CD4-positive, alpha-beta memory T cell (primary cell): ENCODE measurements around the gene RPL22L1. TPM values are rescaled to one million over a fixed set of nuclear protein-coding genes. Genes with fewer than 3 reads are reported as not detected.

Experiments used
- CTCF ChIA-PET: fragments of 350-600 bp; sonication (Branson Sonifier 250); formaldehyde crosslinking; loops from one replicate; lab custom pipeline; 2021; ENCODE audit warnings: inconsistent platforms; ENCODE audit not compliant: partially characterized antibody; lab: Charles Lee
- POLR2A ChIA-PET: fragments of 350-600 bp; sonication (Branson Sonifier 250); formaldehyde crosslinking; loops from one replicate; lab custom pipeline; 2021; ENCODE audit not compliant: partially characterized antibody; lab: Charles Lee
- DNase-seq, 5 donors: peaks; one replicate each; pipeline versions ENCODE4 v3.0.0 to v3.0.0-alpha.2; 2020 to 2022; ENCODE audit warnings: mixed read lengths in 1 of 5
- H3K27ac ChIP-seq: one replicate; pipeline ENCODE4 v1.7.0; 2013; ENCODE audit warnings: low read depth, low read length
- H3K27me3 ChIP-seq: 2 replicates; pipeline ENCODE4 v1.7.0; 2013; ENCODE audit warnings: mild to moderate bottlenecking, low read length, moderate library complexity; ENCODE audit not compliant: insufficient read depth
- H3K36me3 ChIP-seq: 2 replicates; pipeline ENCODE4 v1.7.0; 2013; ENCODE audit warnings: mild to moderate bottlenecking, low read length, moderate library complexity; ENCODE audit not compliant: insufficient read depth
- H3K4me1 ChIP-seq: 2 replicates; pipeline ENCODE4 v1.7.0; 2013; ENCODE audit warnings: mild to moderate bottlenecking, low read length, moderate library complexity; ENCODE audit not compliant: insufficient read depth
- H3K4me3 ChIP-seq, 2 donors: one replicate each; pipeline ENCODE4 v1.7.0; 2013; ENCODE audit warnings: low read length in 2 of 2, mild to moderate bottlenecking in 1 of 2
- H3K9me3 ChIP-seq, 2 donors: one replicate each; pipeline ENCODE4 v1.7.0; 2013; ENCODE audit warnings: low read length in 2 of 2, control low read depth in 1 of 2; ENCODE audit not compliant: control insufficient read depth in 1 of 2
- H3K27ac Mint-ChIP-seq, 7 donors: one replicate each; pipeline ENCODE4 v1.8.0; 2020 to 2021; ENCODE audit warnings: mixed read lengths in 7 of 7, mild to moderate bottlenecking in 6 of 7, inconsistent platforms in 3 of 7, moderate library complexity in 3 of 7
- H3K27me3 Mint-ChIP-seq, 2 donors: one replicate each; pipeline ENCODE4 v1.8.0; 2020 to 2021; ENCODE audit warnings: mixed read lengths in 2 of 2
- H3K36me3 Mint-ChIP-seq, 2 donors: one replicate each; pipeline ENCODE4 v1.8.0; 2020 to 2021; ENCODE audit warnings: mixed read lengths in 2 of 2, inconsistent platforms in 1 of 2, mild to moderate bottlenecking in 1 of 2
- H3K4me1 Mint-ChIP-seq, 4 donors: one replicate each; pipeline ENCODE4 v1.8.0; 2020 to 2021; ENCODE audit warnings: mixed read lengths in 4 of 4, mild to moderate bottlenecking in 1 of 4
- H3K4me3 Mint-ChIP-seq, 8 donors: one replicate each; pipeline ENCODE4 v1.8.0; 2020 to 2021; ENCODE audit warnings: mixed read lengths in 8 of 8, mild to moderate bottlenecking in 7 of 8, moderate library complexity in 6 of 8, inconsistent platforms in 3 of 8
- H3K9me3 Mint-ChIP-seq, 8 donors: one replicate each; pipeline ENCODE4 v1.8.0; 2020 to 2021; ENCODE audit warnings: mixed read lengths in 8 of 8, mild to moderate bottlenecking in 5 of 8, inconsistent platforms in 3 of 8, moderate library complexity in 1 of 8
- intact Hi-C: fragments of 100-400 bp; cut with micrococcal nuclease; formaldehyde crosslinking; loops from one replicate; pipeline ENCODE4 v1.15.1; 2023
- polyA plus RNA-seq, 2 donors: library from polyadenylated mRNA; unstranded; fragments of 300-500 nt; fragmentation: Illumina TruSeq; gene quantifications; one replicate each; pipeline ENCODE4 v1.2.3, GENCODE V29; 2021
- total RNA-seq, 2 experiments: library from RNA; stranded (reverse); gene quantifications; one replicate each; pipeline ENCODE4 v1.2.3, GENCODE V29; 2021

Gene RPL22L1
- total and polyA plus RNA-seq, 4 experiments from 2014 or later: 27.2 to 43.1 (median 32.1) TPM

GRCh38 chr3:170867143-170867937, 2.7 kb downstream of the RPL22L1 start:
- ChIA-PET CTCF (no interaction called here), POLR2A (interaction anchor here (0.5 to 4.0 kb wide), 2 partner anchors 41 to 1096 kb away, joined by 3 to 60 read pairs; partner anchors contain the start of gene EIF5A2)
- Histone ChIP-seq H3K4me1 (peaks cover 34% of the 10 kb centered on the region), H3K9me3 (no peaks in the 10 kb centered on the region), H3K27ac (peak overlapping the region; percentile 22), H3K36me3 (peaks cover 28% of the 10 kb centered on the region), H3K27me3 (no peaks in the 10 kb centered on the region), H3K4me3 (no peak overlapping the region)
- H3K4me3 Mint-ChIP-seq: peak overlapping the region in 6 of 8 donors; percentile 13 to 59 (median 36)
- H3K9me3 Mint-ChIP-seq: peaks cover 0 to 2% (median 0%) of the 10 kb centered on the region in 8 donors
- peak overlapping the region; percentile 24 to 84 (median 76) for H3K27ac Mint-ChIP-seq
- H3K36me3 Mint-ChIP-seq: peaks cover 25 to 33% of the 10 kb centered on the region in 2 donors
- intact Hi-C loops: no loop called here
- peaks cover 12 to 36% (median 24%) of the 10 kb centered on the region in 4 donors for H3K4me1 Mint-ChIP-seq
- DNase-seq: no peak
- no peaks in the 10 kb centered on the region for H3K27me3 Mint-ChIP-seq

GRCh38 chr3:170866499-170866898, 3.5 kb downstream of the RPL22L1 start:
- Mint-ChIP-seq H3K9me3 (peaks cover 0 to 2% (median 0%) of the 10 kb centered on the region in 8 donors), H3K4me1 (peaks cover 12 to 36% (median 24%) of the 10 kb centered on the region in 4 donors), H3K27ac (peak overlapping the region in 3 of 7 donors; percentile 75 to 84 (median 76)), H3K36me3 (peaks cover 25 to 33% of the 10 kb centered on the region in 2 donors), H3K27me3 (no peaks in the 10 kb centered on the region), H3K4me3 (no peak overlapping the region)
- H3K4me3 ChIP-seq: no peak overlapping the region
- intact Hi-C loops: no loop called here
- H3K9me3 ChIP-seq: no peaks in the 10 kb centered on the region
- CTCF ChIA-PET: interaction anchor here (1.7 kb wide), 1 partner anchor 57 kb away, joined by 6 read pairs; no protein-coding TSS in a partner anchor
- POLR2A ChIA-PET: interaction anchor here (1.3 kb wide), 1 partner anchor 42 kb away, joined by 4 read pairs; the partner anchor contains the start of gene EIF5A2
- H3K36me3 ChIP-seq: peaks cover 28% of the 10 kb centered on the region
- DNase-seq: no peak
- H3K27ac ChIP-seq: no peak overlapping the region
- H3K27me3 ChIP-seq: no peaks in the 10 kb centered on the region
- peaks cover 34% of the 10 kb centered on the region for H3K4me1 ChIP-seq

GRCh38 chr3:170865209-170866094, 4.5 kb downstream of the RPL22L1 start:
- no peaks in the 10 kb centered on the region for H3K27me3 ChIP-seq
- H3K4me3 Mint-ChIP-seq: no peak overlapping the region
- H3K36me3 ChIP-seq: peaks cover 28% of the 10 kb centered on the region
- CTCF ChIA-PET: interaction anchor here (1.7 kb wide), 1 partner anchor 56 kb away, joined by 6 read pairs; no protein-coding TSS in a partner anchor
- no peak for DNase-seq
- POLR2A ChIA-PET: interaction anchor here (0.6 to 1.3 kb wide), 2 partner anchors 43 to 1887 kb away, joined by 4 read pairs; partner anchors contain the start of gene EIF5A2
- H3K4me3 ChIP-seq: no peak overlapping the region
- no peaks in the 10 kb centered on the region for H3K9me3 ChIP-seq
- peaks cover 25 to 33% of the 10 kb centered on the region in 2 donors for H3K36me3 Mint-ChIP-seq
- intact Hi-C loops: no loop called here
- peaks cover 0 to 2% (median 0%) of the 10 kb centered on the region in 8 donors for H3K9me3 Mint-ChIP-seq
- peaks cover 12 to 34% (median 20%) of the 10 kb centered on the region in 4 donors for H3K4me1 Mint-ChIP-seq
- H3K27ac ChIP-seq: no peak overlapping the region
- H3K27me3 Mint-ChIP-seq: no peaks in the 10 kb centered on the region
- peaks cover 30% of the 10 kb centered on the region for H3K4me1 ChIP-seq
- H3K27ac Mint-ChIP-seq: peak overlapping the region in 1 of 7 donors; percentile 23

- Histone ChIP-seq H3K36me3 (peaks cover 28% of the 10 kb centered on the region), H3K4me3 (no peak overlapping the region), H3K4me1 (peaks cover 29% of the 10 kb centered on the region), H3K27me3 (no peaks in the 10 kb centered on the region), H3K9me3 (no peaks in the 10 kb centered on the region), H3K27ac (no peak overlapping the region)
- H3K4me1 Mint-ChIP-seq: peaks cover 9 to 26% (median 14%) of the 10 kb centered on the region in 4 donors
- intact Hi-C loops: no loop called here
- ChIA-PET CTCF (no interaction called here), POLR2A (no interaction called here)
- H3K36me3 Mint-ChIP-seq: peaks cover 25 to 29% of the 10 kb centered on the region in 2 donors
- no peak overlapping the region for H3K4me3 Mint-ChIP-seq
- H3K27me3 Mint-ChIP-seq: no peaks in the 10 kb centered on the region
- peak overlapping the region in 1 of 7 donors; percentile 36 for H3K27ac Mint-ChIP-seq
- no peaks in the 10 kb centered on the region for H3K9me3 Mint-ChIP-seq
- DNase-seq: no peak
Observed at GRCh38 chr3:170864525-170865208, 5.3 kb downstream of the RPL22L1 start.

GRCh38 chr3:170863816-170864215, 6.2 kb downstream of the RPL22L1 start:
- peak overlapping the region in 1 of 7 donors; percentile 20 for H3K27ac Mint-ChIP-seq

GRCh38 chr3:170862618-170863374, 7.2 kb downstream of the RPL22L1 start:
- Mint-ChIP-seq H3K27ac (no peak overlapping the region), H3K9me3 (no peaks in the 10 kb centered on the region), H3K4me3 (no peak overlapping the region), H3K27me3 (no peaks in the 10 kb centered on the region), H3K36me3 (peaks cover 25 to 27% of the 10 kb centered on the region in 2 donors), H3K4me1 (peaks cover 7 to 13% (median 10%) of the 10 kb centered on the region in 4 donors)
- intact Hi-C loops: no loop called here
- Histone ChIP-seq H3K4me1 (peaks cover 13% of the 10 kb centered on the region), H3K27me3 (no peaks in the 10 kb centered on the region), H3K9me3 (no peaks in the 10 kb centered on the region), H3K27ac (no peak overlapping the region), H3K36me3 (peaks cover 26% of the 10 kb centered on the region), H3K4me3 (no peak overlapping the region)
- POLR2A ChIA-PET: no interaction called here
- CTCF ChIA-PET: interaction anchor here (2.0 kb wide), 1 partner anchor 51 kb away, joined by 5 read pairs; no protein-coding TSS in a partner anchor
- no peak for DNase-seq

More at GRCh38 chr3:170863816-170864215, 6.2 kb downstream of the RPL22L1 start:
- Histone ChIP-seq H3K4me3 (no peak overlapping the region), H3K27me3 (no peaks in the 10 kb centered on the region), H3K36me3 (peaks cover 28% of the 10 kb centered on the region), H3K27ac (no peak overlapping the region), H3K9me3 (no peaks in the 10 kb centered on the region), H3K4me1 (peaks cover 23% of the 10 kb centered on the region)
- Mint-ChIP-seq H3K4me1 (peaks cover 9 to 18% (median 10%) of the 10 kb centered on the region in 4 donors), H3K27me3 (no peaks in the 10 kb centered on the region), H3K4me3 (no peak overlapping the region), H3K9me3 (no peaks in the 10 kb centered on the region), H3K36me3 (peaks cover 25 to 27% of the 10 kb centered on the region in 2 donors)
- ChIA-PET CTCF (no interaction called here), POLR2A (no interaction called here)
- DNase-seq: no peak
- intact Hi-C loops: no loop called here
